CD4-positive, alpha-beta T cell (primary cell): ENCODE measurements around the gene KHNYN. TPM values are rescaled to one million over a fixed set of nuclear protein-coding genes. Genes with fewer than 3 reads are reported as not detected.

Experiments used
- ATAC-seq: fragments of 200-7000 bp; cut with Tn5 transposase; one replicate; pipeline ENCODE4 v1.10.0; 2022; ENCODE audit warnings: mild to moderate bottlenecking; ENCODE audit not compliant: poor library complexity
- CTCF ChIA-PET: fragments of 350-600 bp; sonication (Branson Sonifier 250); formaldehyde crosslinking; loops from one replicate; lab custom pipeline; 2021; ENCODE audit warnings: antibody characterized with exemption, inconsistent platforms; lab: Charles Lee
- POLR2A ChIA-PET: fragments of 350-600 bp; sonication (Branson Sonifier 250); formaldehyde crosslinking; loops from one replicate; lab custom pipeline; 2021; ENCODE audit warnings: antibody characterized with exemption, inconsistent platforms; lab: Charles Lee
- DNase-seq, 14 experiments: peaks; one replicate each; pipeline ENCODE4 v3.0.0-alpha.2; 2013 to 2020; ENCODE audit warnings: mixed read lengths in 2 of 14
- H3K27ac ChIP-seq, 2 donors: one replicate each; pipeline versions ENCODE4 v1.5.1 to v1.7.0; 2013; ENCODE audit warnings: low read length in 2 of 2, low read depth in 1 of 2, mild to moderate bottlenecking in 1 of 2
- H3K27me3 ChIP-seq, 2 experiments: 1 replicate in 1 of 2; 2 replicates in 1 of 2; pipeline versions ENCODE4 v1.6.1 to v1.7.0; 2013; ENCODE audit warnings: low read length in 2 of 2, control low read depth in 1 of 2, mild to moderate bottlenecking in 1 of 2, moderate library complexity in 1 of 2; ENCODE audit not compliant: insufficient read depth in 2 of 2, control insufficient read depth in 1 of 2
- H3K36me3 ChIP-seq: one replicate; pipeline ENCODE4 v1.6.1; 2013; ENCODE audit warnings: low read length, control low read depth; ENCODE audit not compliant: insufficient read depth
- H3K4me1 ChIP-seq: one replicate; pipeline ENCODE4 v1.6.1; 2013; ENCODE audit warnings: low read length, control low read depth; ENCODE audit not compliant: insufficient read depth
- H3K4me3 ChIP-seq: one replicate; pipeline ENCODE4 v1.5.1; 2013; ENCODE audit warnings: mild to moderate bottlenecking, low read length, moderate library complexity
- H3K9me3 ChIP-seq, 2 experiments: 1 replicate in 1 of 2; 2 replicates in 1 of 2; pipeline versions ENCODE4 v1.6.1 to v1.7.0; 2013; ENCODE audit warnings: low read length in 2 of 2, mild to moderate bottlenecking in 2 of 2, control low read depth in 1 of 2, moderate library complexity in 1 of 2; ENCODE audit not compliant: control insufficient read depth in 1 of 2, insufficient read depth in 1 of 2
- H3K27ac Mint-ChIP-seq: one replicate; pipeline ENCODE4 v1.8.0; 2020; ENCODE audit warnings: mixed read lengths
- H3K27me3 Mint-ChIP-seq: one replicate; pipeline ENCODE4 v1.8.0; 2021; ENCODE audit warnings: mixed read lengths
- H3K36me3 Mint-ChIP-seq: one replicate; pipeline ENCODE4 v1.8.0; 2021; ENCODE audit warnings: low read depth, mixed read lengths
- H3K4me1 Mint-ChIP-seq: one replicate; pipeline ENCODE4 v1.8.0; 2021; ENCODE audit warnings: low read depth, mixed read lengths
- H3K4me3 Mint-ChIP-seq: one replicate; pipeline ENCODE4 v1.8.0; 2020; ENCODE audit warnings: mild to moderate bottlenecking, mixed read lengths
- H3K9me3 Mint-ChIP-seq: one replicate; pipeline ENCODE4 v1.8.0; 2020; ENCODE audit warnings: mixed read lengths
- intact Hi-C, 2 experiments: fragments of 100-400 bp; cut with DNase I in 1 of 2; cut with micrococcal nuclease in 1 of 2; formaldehyde crosslinking; loops; one replicate each; pipeline versions ENCODE4 v1.15.1 to v1.9.0; 2023 to 2025; cut with DNase I, micrococcal nuclease
- total RNA-seq, 174 experiments: library from RNA in 2 of 174; stranded (reverse) in 2 of 174; gene quantifications; one replicate each; pipeline ENCODE4 v1.2.3 and lab custom pipeline; 2021 to 2026
- TF ChIP-seq, protein P1 (sequence below): fragments of 200-600 bp; IDR thresholded peaks from one replicate; pipeline ENCODE4 v1.8.0; 2022; ENCODE audit warnings: antibody characterized with exemption, mild to moderate bottlenecking

The KHNYN gene
- total RNA-seq, 2 experiments from 2014 or later = 170 to 173 TPM

DNA sequence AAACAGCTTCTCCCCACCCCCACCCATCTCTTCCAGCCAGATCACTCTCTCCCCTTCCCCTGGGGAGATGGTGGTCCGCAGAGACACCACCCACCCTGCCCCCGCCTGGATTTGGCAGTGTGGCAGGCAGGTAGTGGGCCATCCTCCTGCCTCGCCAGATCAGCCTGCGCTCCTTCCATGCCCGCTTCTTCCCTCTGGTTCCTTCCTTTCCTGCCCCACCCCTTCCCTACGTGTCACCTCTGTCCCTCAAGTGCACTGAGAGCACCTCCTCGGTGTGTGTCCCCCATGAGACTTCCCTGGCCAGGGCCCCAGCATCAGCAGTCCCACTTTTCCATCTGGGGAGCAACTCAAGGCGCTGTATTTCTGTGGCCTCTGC lies 30.3 kb upstream of the KHNYN start:
- H3K27me3 Mint-ChIP-seq = peaks cover 9% of the 10 kb centered on the region

DNA sequence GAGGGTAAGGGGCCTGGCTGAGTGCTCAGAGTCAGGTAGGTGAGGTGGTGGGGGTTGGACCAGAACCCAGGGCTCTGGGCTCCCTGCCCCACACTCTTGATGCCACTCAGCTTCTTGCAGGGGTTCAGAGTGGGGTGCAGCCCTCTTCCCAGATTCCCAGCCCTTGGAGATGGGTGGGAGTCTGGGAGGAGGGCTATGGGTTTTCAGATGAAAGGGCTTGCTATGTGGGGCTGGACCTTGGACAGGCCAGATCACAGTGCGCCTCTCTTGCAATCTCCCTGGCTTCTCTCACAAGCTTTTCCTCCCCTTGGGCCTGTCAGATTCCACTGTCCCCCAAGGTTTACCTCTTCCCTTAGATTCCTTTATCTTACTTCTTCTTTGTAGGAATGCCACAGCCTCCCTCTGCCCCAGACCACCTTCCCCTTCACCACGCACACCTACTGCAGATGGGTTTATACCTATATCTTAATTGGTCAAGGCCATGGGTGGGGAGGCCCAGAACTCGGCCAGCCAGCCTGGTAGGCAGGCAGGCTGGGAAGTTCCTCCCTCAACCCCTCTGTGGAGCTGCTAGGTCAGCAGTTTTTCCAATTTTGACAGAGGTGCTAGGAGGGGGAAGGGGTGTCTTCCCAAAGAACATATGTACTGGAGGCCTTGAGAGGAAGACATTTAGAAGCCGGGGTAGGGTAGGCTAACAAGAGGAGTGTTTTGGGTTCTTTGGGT lies 29.6 kb upstream of the KHNYN start:
- Mint-ChIP-seq H3K9me3 (no peaks in the 10 kb centered on the region), H3K27ac (no peak overlapping the region), H3K27me3 (peaks cover 16% of the 10 kb centered on the region), H3K4me3 (peak overlapping the region; percentile 84), H3K4me1 (peaks cover 8% of the 10 kb centered on the region), H3K36me3 (no peaks in the 10 kb centered on the region)
- CTCF ChIA-PET = interaction anchor here (0.9 to 1.1 kb wide), 2 partner anchors 34 to 36 kb away, joined by 3 read pairs; no protein-coding TSS in a partner anchor
- Histone ChIP-seq H3K4me3 (no peak overlapping the region), H3K27me3 (peaks cover 0 to 10% of the 10 kb centered on the region in 2 experiments), H3K36me3 (no peaks in the 10 kb centered on the region), H3K4me1 (peaks cover 8% of the 10 kb centered on the region), H3K27ac (no peak overlapping the region), H3K9me3 (no peaks in the 10 kb centered on the region)
- DNase-seq (no peak), ATAC-seq (no peak)
- TF ChIP-seq, protein P1, sequence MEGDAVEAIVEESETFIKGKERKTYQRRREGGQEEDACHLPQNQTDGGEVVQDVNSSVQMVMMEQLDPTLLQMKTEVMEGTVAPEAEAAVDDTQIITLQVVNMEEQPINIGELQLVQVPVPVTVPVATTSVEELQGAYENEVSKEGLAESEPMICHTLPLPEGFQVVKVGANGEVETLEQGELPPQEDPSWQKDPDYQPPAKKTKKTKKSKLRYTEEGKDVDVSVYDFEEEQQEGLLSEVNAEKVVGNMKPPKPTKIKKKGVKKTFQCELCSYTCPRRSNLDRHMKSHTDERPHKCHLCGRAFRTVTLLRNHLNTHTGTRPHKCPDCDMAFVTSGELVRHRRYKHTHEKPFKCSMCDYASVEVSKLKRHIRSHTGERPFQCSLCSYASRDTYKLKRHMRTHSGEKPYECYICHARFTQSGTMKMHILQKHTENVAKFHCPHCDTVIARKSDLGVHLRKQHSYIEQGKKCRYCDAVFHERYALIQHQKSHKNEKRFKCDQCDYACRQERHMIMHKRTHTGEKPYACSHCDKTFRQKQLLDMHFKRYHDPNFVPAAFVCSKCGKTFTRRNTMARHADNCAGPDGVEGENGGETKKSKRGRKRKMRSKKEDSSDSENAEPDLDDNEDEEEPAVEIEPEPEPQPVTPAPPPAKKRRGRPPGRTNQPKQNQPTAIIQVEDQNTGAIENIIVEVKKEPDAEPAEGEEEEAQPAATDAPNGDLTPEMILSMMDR = no peak
- POLR2A ChIA-PET = interaction anchor here (0.8 kb wide), 1 partner anchor 30 kb away, joined by 3 read pairs; the partner anchor contains the start of gene KHNYN
- intact Hi-C loops = no loop called here

More for the DNA sequence above, 30.3 kb upstream of the KHNYN start:
- Histone ChIP-seq H3K9me3 (no peaks in the 10 kb centered on the region), H3K4me1 (peaks cover 8% of the 10 kb centered on the region), H3K36me3 (no peaks in the 10 kb centered on the region), H3K27me3 (peaks cover 0 to 10% of the 10 kb centered on the region in 2 experiments), H3K4me3 (peak overlapping the region; percentile 50), H3K27ac (no peak overlapping the region)
- Mint-ChIP-seq H3K36me3 (no peaks in the 10 kb centered on the region), H3K27ac (no peak overlapping the region), H3K9me3 (no peaks in the 10 kb centered on the region), H3K4me3 (peak overlapping the region; percentile 84), H3K4me1 (peaks cover 8% of the 10 kb centered on the region)
- ATAC-seq = no peak
- intact Hi-C loops = no loop called here
- TF ChIP-seq, protein P1 = no peak
- DNase-seq = no peak
- ChIA-PET POLR2A (interaction anchor here (1.0 to 1.5 kb wide), 3 partner anchors 10 to 37 kb away, joined by 4 to 9 read pairs (median 4); partner anchors contain the start of gene KHNYN), CTCF (interaction anchor here (1.1 kb wide), 1 partner anchor 37 kb away, joined by 3 read pairs; no protein-coding TSS in a partner anchor)

DNA sequence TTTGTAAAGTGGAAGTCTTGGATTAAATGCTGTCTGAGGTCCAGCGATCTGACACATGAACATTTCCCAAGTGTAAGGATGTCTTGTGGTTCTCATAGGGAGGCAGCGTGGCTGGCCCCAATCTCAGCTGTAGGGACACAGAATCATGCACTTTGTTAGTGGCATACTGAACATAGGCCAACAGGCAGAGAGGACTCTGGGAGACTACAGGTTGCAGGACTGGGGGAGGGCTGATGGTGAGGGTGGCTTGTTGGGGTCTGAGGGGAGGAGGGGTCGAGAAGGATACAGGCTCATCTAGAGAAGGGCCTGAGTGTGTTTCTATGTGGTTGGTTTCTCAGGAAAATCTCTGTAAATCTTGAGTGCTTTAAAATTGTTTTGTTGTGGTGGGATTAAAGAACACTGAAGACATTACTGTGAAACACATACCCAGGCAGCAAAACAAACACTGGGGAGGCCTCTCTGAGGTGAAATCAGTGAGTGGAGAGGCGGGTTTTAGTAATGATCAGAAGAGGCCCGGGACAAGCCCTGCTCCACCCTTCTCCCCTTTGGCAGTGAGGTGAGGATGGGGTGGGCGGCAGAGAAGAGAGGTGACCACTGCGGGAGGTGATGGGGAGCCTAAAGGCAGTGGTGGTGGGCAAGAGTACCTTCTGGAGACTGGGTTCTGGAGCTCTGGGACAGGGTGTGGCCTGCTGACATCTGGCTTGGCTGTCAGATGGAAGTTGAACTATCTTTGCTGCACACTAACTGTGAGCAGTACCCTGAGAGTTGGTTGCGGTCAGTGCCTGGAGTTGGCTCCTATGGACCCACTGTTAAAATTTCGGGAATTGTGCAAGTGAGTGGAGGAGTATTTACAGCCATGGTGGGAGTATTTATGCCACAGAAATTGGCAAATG lies 27.7 kb upstream of the KHNYN start:
- peaks cover 0 to 18% of the 10 kb centered on the region in 2 experiments for H3K27me3 ChIP-seq
- TF ChIP-seq, protein P1 = no peak
- no peaks in the 10 kb centered on the region for H3K36me3 ChIP-seq
- Mint-ChIP-seq H3K9me3 (no peaks in the 10 kb centered on the region), H3K4me3 (no peak overlapping the region), H3K27me3 (peaks cover 28% of the 10 kb centered on the region), H3K27ac (no peak overlapping the region), H3K36me3 (no peaks in the 10 kb centered on the region), H3K4me1 (peaks cover 8% of the 10 kb centered on the region)
- ATAC-seq (no peak), DNase-seq (no peak)
- CTCF ChIA-PET = no interaction called here
- POLR2A ChIA-PET = no interaction called here
- H3K27ac ChIP-seq = no peak overlapping the region
- H3K9me3 ChIP-seq = no peaks in the 10 kb centered on the region
- H3K4me3 ChIP-seq = no peak overlapping the region
- intact Hi-C loops = no loop called here
- H3K4me1 ChIP-seq = peaks cover 8% of the 10 kb centered on the region
